SU-DHL-6 (cell line): Measurements from ENCODE around the gene ATG9B.
"Not testable (repeated sequence)": the region's sequence is repeated elsewhere in the genome, so short reads cannot be mapped to it uniquely, and the experiment has no call there.

Experiments used
- H2AFZ ChIP-seq: fragments of 200-600 bp; sonication (generic); 2 replicates; pipeline ENCODE4 v1.6.1; 2014; ENCODE audit warnings: low read depth, mild to moderate bottlenecking, moderate library complexity, mixed read lengths, antibody characterized with exemption, low read length; ENCODE audit not compliant: severe bottlenecking
- H3F3A ChIP-seq: fragments of 200-600 bp; shearing (Covaris generic); 2 replicates; pipeline ENCODE4 v1.6.0; 2016; ENCODE audit warnings: antibody characterized with exemption, mild to moderate bottlenecking; ENCODE audit not compliant: insufficient read depth
- H3K27ac ChIP-seq: fragments of 200-600 bp; sonication (generic); 2 replicates; pipeline ENCODE4 v1.5.1; 2016; ENCODE audit warnings: low read depth, mild to moderate bottlenecking, low read length, moderate library complexity, mixed read lengths
- H3K27me3 ChIP-seq: fragments of 200-600 bp; sonication (generic), shearing (Covaris generic); 2 replicates; pipeline ENCODE4 v1.6.0; 2014; ENCODE audit warnings: mild to moderate bottlenecking, low read length
- H3K36me3 ChIP-seq: fragments of 200-600 bp; sonication (generic); 2 replicates; pipeline ENCODE4 v1.6.1; 2014; ENCODE audit warnings: mild to moderate bottlenecking, low read length, mixed read lengths
- H3K4me2 ChIP-seq: fragments of 300-600, 200-600 bp; shearing (Covaris generic), sonication (generic); 2 replicates; pipeline ENCODE4 v1.6.0; 2014; ENCODE audit warnings: low read length, low read depth, mild to moderate bottlenecking; ENCODE audit not compliant: poor library complexity, severe bottlenecking
- H3K4me3 ChIP-seq: fragments of 200-600 bp; sonication (generic); 2 replicates; pipeline ENCODE4 v1.5.1; 2014; ENCODE audit warnings: antibody characterized with exemption, low read length, mild to moderate bottlenecking, mixed read lengths; ENCODE audit not compliant: insufficient read depth, poor library complexity, severe bottlenecking
- H3K79me2 ChIP-seq: fragments of 200-600 bp; sonication (generic); 2 replicates; pipeline ENCODE4 v1.6.1; 2014; ENCODE audit warnings: mild to moderate bottlenecking, low read length, moderate library complexity; ENCODE audit not compliant: insufficient read depth
- H3K9ac ChIP-seq: fragments of 200-600 bp; sonication (generic); 2 replicates; pipeline ENCODE4 v1.7.0; 2014; ENCODE audit warnings: mild to moderate bottlenecking, low read length
- H3K9me2 ChIP-seq: fragments of 200-600 bp; sonication (generic); replicated peaks from 2 replicates; pipeline ENCODE4 v1.6.1; 2014; ENCODE audit warnings: low read length; ENCODE audit not compliant: insufficient read depth
- H3K9me3 ChIP-seq: fragments of 200-600 bp; sonication (generic); 2 replicates; pipeline ENCODE4 v1.6.1; 2014; ENCODE audit warnings: low read length, mixed read lengths; ENCODE audit not compliant: insufficient read depth
- H4K20me1 ChIP-seq: fragments of 200-600 bp; sonication (generic); 2 replicates; pipeline ENCODE4 v1.6.1; 2014; ENCODE audit warnings: low read depth, mild to moderate bottlenecking, antibody characterized with exemption, low read length, moderate library complexity, mixed read lengths
- EZH2phosphoT487 ChIP-seq: fragments of 200-600 bp; sonication (generic), shearing (Covaris generic); conservative IDR thresholded peaks from 2 replicates; pipeline ENCODE4 v1.6.1; 2018; ENCODE audit warnings: mild to moderate bottlenecking, antibody characterized with exemption, low read length, moderate library complexity, mixed read lengths
- TF ChIP-seq, protein P1 (sequence below): fragments of 200-600 bp; sonication (generic); IDR thresholded peaks from one replicate; pipeline ENCODE4 v1.5.1; 2017; ENCODE audit warnings: antibody characterized with exemption, mild to moderate bottlenecking, low read length, moderate library complexity; ENCODE audit not compliant: insufficient read depth, poor library complexity, severe bottlenecking

The ATG9B gene

GRCh38 chr7:151013356-151013732, 10.9 kb downstream of the ATG9B start:
- no peak overlapping the region for H3K4me2 ChIP-seq

DNA sequence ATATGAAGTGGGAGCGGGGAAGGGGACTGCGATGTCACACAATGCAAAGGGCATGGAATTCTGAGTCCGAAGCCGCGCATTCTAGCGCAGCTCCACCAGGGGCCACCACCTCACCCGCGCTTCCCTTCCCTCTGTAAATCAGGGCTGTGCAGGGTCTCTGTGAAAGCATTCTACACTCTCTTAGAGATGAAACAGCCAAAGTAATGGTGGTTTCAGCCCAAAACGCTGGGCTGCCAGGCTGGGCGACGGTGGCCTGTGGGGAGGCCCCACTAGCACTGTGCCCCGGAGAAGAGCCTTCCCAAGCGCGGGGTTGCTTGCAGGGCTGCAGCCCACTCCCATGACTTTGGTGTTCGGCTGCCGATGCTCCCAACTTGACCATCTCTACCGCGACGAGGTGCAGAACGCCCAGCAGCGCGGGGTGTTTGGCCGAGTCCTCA, 11.4 kb downstream of the ATG9B start:
- H3K27ac ChIP-seq: no peak overlapping the region
- H4K20me1 ChIP-seq: no peaks in the 10 kb centered on the region
- H3K27me3 ChIP-seq: no peaks in the 10 kb centered on the region
- no peaks in the 10 kb centered on the region for H3K9me2 ChIP-seq
- no peaks in the 10 kb centered on the region for H3K79me2 ChIP-seq
- no peak overlapping the region for H3K4me2 ChIP-seq
- no peak overlapping the region for H3K9ac ChIP-seq
- no peaks in the 10 kb centered on the region for H3K9me3 ChIP-seq
- no peaks in the 10 kb centered on the region for H3F3A ChIP-seq
- no peak overlapping the region for H2AFZ ChIP-seq
- TF ChIP-seq, protein P1, sequence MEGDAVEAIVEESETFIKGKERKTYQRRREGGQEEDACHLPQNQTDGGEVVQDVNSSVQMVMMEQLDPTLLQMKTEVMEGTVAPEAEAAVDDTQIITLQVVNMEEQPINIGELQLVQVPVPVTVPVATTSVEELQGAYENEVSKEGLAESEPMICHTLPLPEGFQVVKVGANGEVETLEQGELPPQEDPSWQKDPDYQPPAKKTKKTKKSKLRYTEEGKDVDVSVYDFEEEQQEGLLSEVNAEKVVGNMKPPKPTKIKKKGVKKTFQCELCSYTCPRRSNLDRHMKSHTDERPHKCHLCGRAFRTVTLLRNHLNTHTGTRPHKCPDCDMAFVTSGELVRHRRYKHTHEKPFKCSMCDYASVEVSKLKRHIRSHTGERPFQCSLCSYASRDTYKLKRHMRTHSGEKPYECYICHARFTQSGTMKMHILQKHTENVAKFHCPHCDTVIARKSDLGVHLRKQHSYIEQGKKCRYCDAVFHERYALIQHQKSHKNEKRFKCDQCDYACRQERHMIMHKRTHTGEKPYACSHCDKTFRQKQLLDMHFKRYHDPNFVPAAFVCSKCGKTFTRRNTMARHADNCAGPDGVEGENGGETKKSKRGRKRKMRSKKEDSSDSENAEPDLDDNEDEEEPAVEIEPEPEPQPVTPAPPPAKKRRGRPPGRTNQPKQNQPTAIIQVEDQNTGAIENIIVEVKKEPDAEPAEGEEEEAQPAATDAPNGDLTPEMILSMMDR: no peak
- no peak for TF ChIP-seq EZH2phosphoT487
- no peaks in the 10 kb centered on the region for H3K36me3 ChIP-seq
- H3K4me3 ChIP-seq: no peak overlapping the region

More at GRCh38 chr7:151013356-151013732, 10.9 kb downstream of the ATG9B start:
- H3K27me3 ChIP-seq: no peaks in the 10 kb centered on the region
- TF ChIP-seq, protein P1: no peak
- H3K9me2 ChIP-seq: no peaks in the 10 kb centered on the region
- no peak overlapping the region for H3K4me3 ChIP-seq
- H3K36me3 ChIP-seq: no peaks in the 10 kb centered on the region
- no peaks in the 10 kb centered on the region for H4K20me1 ChIP-seq
- H3K9me3 ChIP-seq: no peaks in the 10 kb centered on the region
- H3K79me2 ChIP-seq: no peaks in the 10 kb centered on the region
- no peak overlapping the region for H2AFZ ChIP-seq
- no peaks in the 10 kb centered on the region for H3F3A ChIP-seq
- H3K27ac ChIP-seq: no peak overlapping the region
- H3K9ac ChIP-seq: no peak overlapping the region

DNA sequence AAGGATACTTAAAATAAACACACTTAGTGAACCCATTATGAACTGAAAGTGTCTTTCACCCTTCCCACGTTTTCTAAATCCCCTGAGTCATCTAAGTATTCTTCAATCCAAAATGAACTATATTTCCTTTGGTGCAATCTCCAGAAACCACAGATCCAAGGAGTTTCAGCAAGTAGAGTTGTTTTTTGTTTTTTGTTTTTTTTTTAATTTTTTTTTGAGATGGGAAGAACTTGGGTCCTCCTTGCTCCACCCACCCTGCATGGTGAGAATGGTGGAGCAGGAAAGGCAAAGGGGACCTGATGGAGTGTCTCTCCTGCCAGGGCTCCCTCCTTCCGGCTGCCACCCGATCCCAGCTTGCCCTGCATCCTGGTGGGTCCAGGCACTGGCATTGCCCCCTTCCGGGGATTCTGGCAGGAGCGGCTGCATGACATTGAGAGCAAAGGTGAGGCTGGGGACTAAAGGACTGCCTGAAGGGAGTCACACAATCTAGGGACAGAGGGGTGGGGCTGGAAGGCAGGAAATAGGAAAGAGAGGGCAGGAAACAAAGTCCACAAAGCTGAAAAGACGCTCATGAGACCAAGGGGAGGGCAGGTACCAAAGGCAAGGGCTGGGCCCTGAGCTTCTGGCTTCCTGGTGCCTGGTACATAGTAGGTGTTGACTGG, 12.1 kb downstream of the ATG9B start:
- Histone ChIP-seq H4K20me1 (no peaks in the 10 kb centered on the region), H2AFZ (no peak overlapping the region), H3K9ac (no peak overlapping the region), H3F3A (no peaks in the 10 kb centered on the region), H3K4me2 (no peak overlapping the region), H3K79me2 (no peaks in the 10 kb centered on the region), H3K36me3 (no peaks in the 10 kb centered on the region), H3K27ac (no peak overlapping the region), H3K4me3 (no peak overlapping the region), H3K9me2 (no peaks in the 10 kb centered on the region), H3K27me3 (no peaks in the 10 kb centered on the region), H3K9me3 (no peaks in the 10 kb centered on the region)
- TF ChIP-seq, protein P1: no peak
- no peak for TF ChIP-seq EZH2phosphoT487

DNA sequence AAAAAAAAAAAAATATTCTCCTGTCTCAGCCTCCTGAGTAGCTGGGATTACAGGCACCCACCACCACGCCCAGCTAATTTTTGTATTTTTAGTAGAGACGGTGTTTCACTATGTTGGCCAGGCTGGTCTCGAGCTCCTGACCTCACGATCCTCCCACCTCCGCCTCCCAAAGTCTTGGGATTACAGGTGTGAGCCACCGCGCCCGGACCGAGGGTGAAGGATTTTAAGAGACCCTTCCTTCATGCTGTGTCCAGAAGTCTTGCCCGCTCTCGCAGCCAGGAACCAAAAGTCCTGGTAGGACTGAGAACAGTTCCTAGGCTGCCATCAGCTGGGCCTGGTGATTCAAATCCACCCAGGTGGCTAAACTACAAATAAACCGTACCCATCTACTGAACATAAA, 12.7 kb downstream of the ATG9B start:
- H3K36me3 ChIP-seq, H3K9ac ChIP-seq, H4K20me1 ChIP-seq, H3K4me2 ChIP-seq, H3K9me2 ChIP-seq, H3F3A ChIP-seq, H3K79me2 ChIP-seq, H3K27me3 ChIP-seq, H3K9me3 ChIP-seq, H3K4me3 ChIP-seq, H3K27ac ChIP-seq, H2AFZ ChIP-seq: not testable (repeated sequence)
